PFSK-1 (cell line): ENCODE data around the gene B3GNT4.

Experiments used
- SIN3A ChIP-seq: IDR thresholded peaks from 2 replicates; pipeline ENCODE4 v1.6.1; 2012; ENCODE audit warnings: mild to moderate bottlenecking, low read length, moderate library complexity, borderline replicate concordance; ENCODE audit not compliant: insufficient read depth
- TF ChIP-seq, protein P1 (sequence below), 2 experiments: IDR thresholded peaks; 2 replicates each; pipeline versions ENCODE4 v1.6.1 to v1.8.0; 2011 to 2012; ENCODE audit warnings: low read depth in 2 of 2, low read length in 2 of 2, control low read depth in 1 of 2, inconsistent platforms in 1 of 2, mild to moderate bottlenecking in 1 of 2, moderate library complexity in 1 of 2; ENCODE audit not compliant: insufficient read depth in 1 of 2

DNA sequence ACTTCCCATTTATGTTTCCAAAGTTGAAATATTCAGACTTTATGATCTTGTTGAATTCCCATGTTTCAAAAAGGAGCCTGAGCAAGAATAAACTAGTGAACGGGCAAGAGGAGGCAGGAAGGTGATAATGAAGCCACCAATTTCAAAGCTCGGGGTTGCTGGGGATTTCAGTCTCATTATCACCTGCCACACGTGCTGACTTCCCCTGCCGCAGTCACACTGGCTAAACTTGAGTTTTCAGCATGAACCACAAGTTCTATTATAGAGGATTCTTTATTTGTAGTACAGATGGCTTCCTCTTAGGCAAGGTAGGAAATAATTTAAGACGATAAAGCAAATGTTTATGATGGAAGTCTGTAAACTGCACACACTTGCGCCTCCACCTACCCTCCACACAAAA lies 40.5 kb downstream of the B3GNT4 start:
- TF ChIP-seq, protein P1, sequence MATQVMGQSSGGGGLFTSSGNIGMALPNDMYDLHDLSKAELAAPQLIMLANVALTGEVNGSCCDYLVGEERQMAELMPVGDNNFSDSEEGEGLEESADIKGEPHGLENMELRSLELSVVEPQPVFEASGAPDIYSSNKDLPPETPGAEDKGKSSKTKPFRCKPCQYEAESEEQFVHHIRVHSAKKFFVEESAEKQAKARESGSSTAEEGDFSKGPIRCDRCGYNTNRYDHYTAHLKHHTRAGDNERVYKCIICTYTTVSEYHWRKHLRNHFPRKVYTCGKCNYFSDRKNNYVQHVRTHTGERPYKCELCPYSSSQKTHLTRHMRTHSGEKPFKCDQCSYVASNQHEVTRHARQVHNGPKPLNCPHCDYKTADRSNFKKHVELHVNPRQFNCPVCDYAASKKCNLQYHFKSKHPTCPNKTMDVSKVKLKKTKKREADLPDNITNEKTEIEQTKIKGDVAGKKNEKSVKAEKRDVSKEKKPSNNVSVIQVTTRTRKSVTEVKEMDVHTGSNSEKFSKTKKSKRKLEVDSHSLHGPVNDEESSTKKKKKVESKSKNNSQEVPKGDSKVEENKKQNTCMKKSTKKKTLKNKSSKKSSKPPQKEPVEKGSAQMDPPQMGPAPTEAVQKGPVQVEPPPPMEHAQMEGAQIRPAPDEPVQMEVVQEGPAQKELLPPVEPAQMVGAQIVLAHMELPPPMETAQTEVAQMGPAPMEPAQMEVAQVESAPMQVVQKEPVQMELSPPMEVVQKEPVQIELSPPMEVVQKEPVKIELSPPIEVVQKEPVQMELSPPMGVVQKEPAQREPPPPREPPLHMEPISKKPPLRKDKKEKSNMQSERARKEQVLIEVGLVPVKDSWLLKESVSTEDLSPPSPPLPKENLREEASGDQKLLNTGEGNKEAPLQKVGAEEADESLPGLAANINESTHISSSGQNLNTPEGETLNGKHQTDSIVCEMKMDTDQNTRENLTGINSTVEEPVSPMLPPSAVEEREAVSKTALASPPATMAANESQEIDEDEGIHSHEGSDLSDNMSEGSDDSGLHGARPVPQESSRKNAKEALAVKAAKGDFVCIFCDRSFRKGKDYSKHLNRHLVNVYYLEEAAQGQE (IDR thresholded peaks at IDR 0.05; ENCODE audit: insufficient read depth in 1 of 2, low read depth in 2 of 2, low read length in 2 of 2): no peak
- no peak for TF ChIP-seq SIN3A
